ENCODE results near the gene GALNTL6. TPM values are rescaled to one million over a fixed set of nuclear protein-coding genes. Genes with fewer than 3 reads are reported as not detected.

The GALNTL6 gene
- total RNA-seq, 1 donor: under 0.01 TPM

- Histone ChIP-seq H4K20me1 (ENCODE audit: insufficient read depth, low read length) (no peaks in the 10 kb centered on the region), H3K4me2 (ENCODE audit: insufficient read depth, low read length) (no peak overlapping the region), H3K9me3 (ENCODE audit: low read depth, low read length) (no peaks in the 10 kb centered on the region), H3K4me3 (ENCODE audit: insufficient read depth, low read length) (no peak overlapping the region), H3K79me2 (ENCODE audit: insufficient read depth, low read length) (no peaks in the 10 kb centered on the region), H3K27me3 (ENCODE audit: insufficient read depth, low read length) (no peaks in the 10 kb centered on the region), H3K36me3 (ENCODE audit: insufficient read depth, low read length) (no peaks in the 10 kb centered on the region), H3K27ac (ENCODE audit: low read depth, low read length) (no peak overlapping the region), H2AFZ (ENCODE audit: low read length) (no peak overlapping the region), H3K4me1 (ENCODE audit: insufficient read depth, low read length) (no peaks in the 10 kb centered on the region)
- no peak for TF ChIP-seq CTCF (IDR thresholded peaks at IDR 0.05; ENCODE audit: extremely low read depth, low read depth, low read length)
- DNase-seq (ENCODE audit: insufficient read length, low spot score, missing footprints): no peak
These were observed 903.1 kb downstream of the GALNTL6 start for GRCh38 chr4:172716291-172716690.

GRCh38 chr4:172721659-172722058 is 908.5 kb downstream of the GALNTL6 start:
- no peaks in the 10 kb centered on the region for H3K27me3 ChIP-seq (ENCODE audit: insufficient read depth, low read length)
- H2AFZ ChIP-seq (ENCODE audit: low read length): no peak overlapping the region
- H3K4me1 ChIP-seq (ENCODE audit: insufficient read depth, low read length): no peaks in the 10 kb centered on the region
- no peak for DNase-seq (ENCODE audit: insufficient read length, low spot score, missing footprints)
- H3K27ac ChIP-seq (ENCODE audit: low read depth, low read length): no peak overlapping the region
- no peak for TF ChIP-seq CTCF (IDR thresholded peaks at IDR 0.05; ENCODE audit: extremely low read depth, low read depth, low read length)
- H3K4me3 ChIP-seq (ENCODE audit: insufficient read depth, low read length): no peak overlapping the region
- H3K4me2 ChIP-seq (ENCODE audit: insufficient read depth, low read length): no peak overlapping the region
- H3K9me3 ChIP-seq (ENCODE audit: low read depth, low read length): no peaks in the 10 kb centered on the region
- no peaks in the 10 kb centered on the region for H3K36me3 ChIP-seq (ENCODE audit: insufficient read depth, low read length)
- H4K20me1 ChIP-seq (ENCODE audit: insufficient read depth, low read length): no peaks in the 10 kb centered on the region
- H3K79me2 ChIP-seq (ENCODE audit: insufficient read depth, low read length): no peaks in the 10 kb centered on the region

GRCh38 chr4:172725581-172725980 is 912.4 kb downstream of the GALNTL6 start:
- H3K27ac ChIP-seq (ENCODE audit: low read depth, low read length): no peak overlapping the region
- no peaks in the 10 kb centered on the region for H3K4me1 ChIP-seq (ENCODE audit: insufficient read depth, low read length)
- DNase-seq (ENCODE audit: insufficient read length, low spot score, missing footprints): no peak
- H4K20me1 ChIP-seq (ENCODE audit: insufficient read depth, low read length): no peaks in the 10 kb centered on the region
- H3K4me2 ChIP-seq (ENCODE audit: insufficient read depth, low read length): no peak overlapping the region
- no peak overlapping the region for H3K4me3 ChIP-seq (ENCODE audit: insufficient read depth, low read length)
- H3K9me3 ChIP-seq (ENCODE audit: low read depth, low read length): no peaks in the 10 kb centered on the region
- no peak overlapping the region for H2AFZ ChIP-seq (ENCODE audit: low read length)
- H3K27me3 ChIP-seq (ENCODE audit: insufficient read depth, low read length): no peaks in the 10 kb centered on the region
- no peak for TF ChIP-seq CTCF (IDR thresholded peaks at IDR 0.05; ENCODE audit: extremely low read depth, low read depth, low read length)
- H3K36me3 ChIP-seq (ENCODE audit: insufficient read depth, low read length): no peaks in the 10 kb centered on the region
- H3K79me2 ChIP-seq (ENCODE audit: insufficient read depth, low read length): no peaks in the 10 kb centered on the region

- Histone ChIP-seq H3K4me2 (ENCODE audit: insufficient read depth, low read length) (no peak overlapping the region), H3K36me3 (ENCODE audit: insufficient read depth, low read length) (no peaks in the 10 kb centered on the region), H4K20me1 (ENCODE audit: insufficient read depth, low read length) (no peaks in the 10 kb centered on the region), H3K27ac (ENCODE audit: low read depth, low read length) (no peak overlapping the region), H3K79me2 (ENCODE audit: insufficient read depth, low read length) (no peaks in the 10 kb centered on the region), H3K27me3 (ENCODE audit: insufficient read depth, low read length) (no peaks in the 10 kb centered on the region), H2AFZ (ENCODE audit: low read length) (no peak overlapping the region), H3K4me1 (ENCODE audit: insufficient read depth, low read length) (no peaks in the 10 kb centered on the region), H3K4me3 (ENCODE audit: insufficient read depth, low read length) (no peak overlapping the region), H3K9me3 (ENCODE audit: low read depth, low read length) (no peaks in the 10 kb centered on the region)
- no peak for TF ChIP-seq CTCF (IDR thresholded peaks at IDR 0.05; ENCODE audit: extremely low read depth, low read depth, low read length)
- no peak for DNase-seq (ENCODE audit: insufficient read length, low spot score, missing footprints)
These were observed 912.8 kb downstream of the GALNTL6 start for GRCh38 chr4:172726001-172726423.

Measured in osteoblast (primary cell).